ENCODE data around the gene CDCP2. TPM values are rescaled to one million over a fixed set of nuclear protein-coding genes. Genes with fewer than 3 reads are reported as not detected.

Gene CDCP2
- total RNA-seq, 1 experiment from 2014 or later, result not detected

- no peak for TF ChIP-seq CTCF (IDR thresholded peaks at IDR 0.05)
- Histone ChIP-seq H3K9me3 (ENCODE audit: control insufficient read depth, insufficient read depth, low read depth, low read length) (no peaks in the 10 kb centered on the region), H3K4me1 (ENCODE audit: control insufficient read depth, insufficient read depth, low read length) (no peaks in the 10 kb centered on the region), H3K4me3 (ENCODE audit: low read depth in 2 of 2, low read length in 2 of 2) (no peak overlapping the region), H3K27me3 (ENCODE audit: control insufficient read depth, insufficient read depth, low read length) (no peaks in the 10 kb centered on the region), H3K36me3 (ENCODE audit: control insufficient read depth, insufficient read depth, low read length) (no peaks in the 10 kb centered on the region), H3K27ac (ENCODE audit: low read length) (no peak overlapping the region)
- CTCF ChIA-PET, result no interaction called here
- ATAC-seq (no peak), DNase-seq (ENCODE audit: low read depth, low spot score) (no peak)
- in situ Hi-C loops (cut with HindIII; ENCODE audit: low pct_unique_long_range_greater_than_20kb, low sequenced_read_pairs), result no loop called here
- no TSS peak for BruUV-seq (replicated peaks)
- intact Hi-C loops (cut with micrococcal nuclease; ENCODE audit: unreplicated experiment), result no loop called here
- POLR2A ChIA-PET, result no interaction called here
These were observed 66.0 kb downstream of the CDCP2 start for GRCh38 chr1:54086754-54087153.

DNA sequence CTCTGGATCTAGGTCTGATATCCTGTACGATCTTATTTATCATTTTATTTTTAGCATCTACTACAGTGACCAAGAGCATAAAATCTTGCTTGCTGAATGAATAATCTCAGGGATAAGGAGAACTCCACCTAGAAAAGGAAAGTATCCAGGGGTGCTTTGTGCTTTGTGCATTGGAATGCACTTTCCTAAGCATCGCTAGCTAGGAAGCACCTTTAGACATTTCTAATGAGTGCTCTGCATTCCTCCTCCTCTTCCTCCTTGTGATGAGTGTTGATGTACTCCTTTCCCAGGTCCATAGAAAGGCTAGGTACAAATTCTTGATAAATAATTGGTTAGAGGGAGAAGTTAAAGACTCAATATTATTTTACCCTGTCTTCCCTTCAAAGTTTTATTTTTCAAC is 68.0 kb downstream of the CDCP2 start:
- intact Hi-C loops (cut with micrococcal nuclease; ENCODE audit: unreplicated experiment), result no loop called here
- H3K27me3 ChIP-seq (ENCODE audit: control insufficient read depth, insufficient read depth, low read length), result no peaks in the 10 kb centered on the region
- no peak overlapping the region for H3K4me3 ChIP-seq (ENCODE audit: low read depth in 2 of 2, low read length in 2 of 2)
- H3K9me3 ChIP-seq (ENCODE audit: control insufficient read depth, insufficient read depth, low read depth, low read length), result no peaks in the 10 kb centered on the region
- no peak for DNase-seq (ENCODE audit: low read depth, low spot score)
- ChIA-PET CTCF (no interaction called here), POLR2A (no interaction called here)
- ATAC-seq, result no peak
- no peaks in the 10 kb centered on the region for H3K36me3 ChIP-seq (ENCODE audit: control insufficient read depth, insufficient read depth, low read length)
- no TSS peak for BruUV-seq (replicated peaks)
- no peak for TF ChIP-seq POLR2AphosphoS5 (IDR thresholded peaks at IDR 0.05; ENCODE audit: low read depth, low read length)
- TF ChIP-seq CTCF (IDR thresholded peaks at IDR 0.05), result no peak
- TF ChIP-seq TCF7L2 (IDR thresholded peaks at IDR 0.05; ENCODE audit: low read depth, low read length), result no peak
- TF ChIP-seq SIN3A (IDR thresholded peaks at IDR 0.05; ENCODE audit: borderline replicate concordance, insufficient read depth, low read depth, low read length), result no peak
- in situ Hi-C loops (cut with HindIII; ENCODE audit: low pct_unique_long_range_greater_than_20kb, low sequenced_read_pairs), result no loop called here
- no peaks in the 10 kb centered on the region for H3K4me1 ChIP-seq (ENCODE audit: control insufficient read depth, insufficient read depth, low read length)
- H3K27ac ChIP-seq (ENCODE audit: low read length), result no peak overlapping the region

Other genes with a start within 250 kb of the CDCP2 start
- gene IFT25, start 207.3 kb downstream of the CDCP2 start, total RNA-seq (2021; ENCODE audit: unreplicated experiment), result 42.9 TPM
- 41.0 TPM for gene LRRC42, start 206.7 kb downstream of the CDCP2 start, total RNA-seq (2021; ENCODE audit: unreplicated experiment)
- not detected for gene LDLRAD1, start 134.8 kb downstream of the CDCP2 start, total RNA-seq (2021; ENCODE audit: unreplicated experiment)
- gene TMEM59, start 99.8 kb downstream of the CDCP2 start, total RNA-seq (2021; ENCODE audit: unreplicated experiment), result 174 TPM
- 5.1 TPM for gene TCEANC2, start 99.4 kb downstream of the CDCP2 start, total RNA-seq (2021; ENCODE audit: unreplicated experiment)
- 19.4 TPM for gene CYB5RL, start 47.0 kb upstream of the CDCP2 start, total RNA-seq (2021; ENCODE audit: unreplicated experiment)
- 138 TPM for gene MRPL37, start 47.2 kb upstream of the CDCP2 start, total RNA-seq (2021; ENCODE audit: unreplicated experiment)